HG03108 (cell line): Measurements from ENCODE around the gene WNK4.

ENCODE experiments used
- ATAC-seq: cut with Tn5 transposase; IDR thresholded peaks from one replicate; pipeline ENCODE4 v1.9.1; 2021; ENCODE audit warnings: moderate library complexity; ENCODE audit not compliant: unreplicated experiment

The WNK4 gene

DNA sequence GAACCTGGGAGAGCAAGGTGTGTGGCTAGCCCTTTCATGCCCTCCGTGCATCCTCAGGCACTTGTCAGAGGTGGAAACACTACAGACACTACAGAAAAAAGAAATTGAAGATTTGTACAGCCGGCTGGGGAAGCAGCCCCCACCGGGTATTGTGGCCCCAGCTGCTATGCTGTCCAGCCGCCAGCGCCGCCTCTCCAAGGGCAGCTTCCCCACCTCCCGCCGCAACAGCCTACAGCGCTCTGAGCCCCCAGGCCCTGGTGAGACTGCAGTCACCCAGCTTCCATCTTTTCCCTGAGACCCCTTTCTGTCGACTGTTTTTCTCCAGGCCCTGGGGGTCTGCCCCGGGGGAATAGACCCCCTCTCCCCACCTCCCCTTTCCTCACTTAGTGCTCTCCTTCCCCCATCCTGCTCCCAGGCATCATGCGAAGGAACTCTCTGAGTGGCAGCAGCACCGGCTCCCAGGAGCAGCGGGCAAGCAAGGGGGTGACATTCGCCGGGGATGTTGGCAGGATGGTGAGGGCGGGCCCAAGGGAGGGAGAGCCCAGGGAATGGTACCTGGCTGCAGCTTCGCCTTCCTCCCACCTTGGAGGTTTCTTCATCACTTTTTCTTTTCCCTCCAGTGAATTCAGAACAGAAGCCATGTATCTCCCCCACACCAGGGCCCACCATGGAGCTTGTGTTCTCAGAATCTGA lies 15.8 kb downstream of the WNK4 start:
- ATAC-seq, result no peak

DNA sequence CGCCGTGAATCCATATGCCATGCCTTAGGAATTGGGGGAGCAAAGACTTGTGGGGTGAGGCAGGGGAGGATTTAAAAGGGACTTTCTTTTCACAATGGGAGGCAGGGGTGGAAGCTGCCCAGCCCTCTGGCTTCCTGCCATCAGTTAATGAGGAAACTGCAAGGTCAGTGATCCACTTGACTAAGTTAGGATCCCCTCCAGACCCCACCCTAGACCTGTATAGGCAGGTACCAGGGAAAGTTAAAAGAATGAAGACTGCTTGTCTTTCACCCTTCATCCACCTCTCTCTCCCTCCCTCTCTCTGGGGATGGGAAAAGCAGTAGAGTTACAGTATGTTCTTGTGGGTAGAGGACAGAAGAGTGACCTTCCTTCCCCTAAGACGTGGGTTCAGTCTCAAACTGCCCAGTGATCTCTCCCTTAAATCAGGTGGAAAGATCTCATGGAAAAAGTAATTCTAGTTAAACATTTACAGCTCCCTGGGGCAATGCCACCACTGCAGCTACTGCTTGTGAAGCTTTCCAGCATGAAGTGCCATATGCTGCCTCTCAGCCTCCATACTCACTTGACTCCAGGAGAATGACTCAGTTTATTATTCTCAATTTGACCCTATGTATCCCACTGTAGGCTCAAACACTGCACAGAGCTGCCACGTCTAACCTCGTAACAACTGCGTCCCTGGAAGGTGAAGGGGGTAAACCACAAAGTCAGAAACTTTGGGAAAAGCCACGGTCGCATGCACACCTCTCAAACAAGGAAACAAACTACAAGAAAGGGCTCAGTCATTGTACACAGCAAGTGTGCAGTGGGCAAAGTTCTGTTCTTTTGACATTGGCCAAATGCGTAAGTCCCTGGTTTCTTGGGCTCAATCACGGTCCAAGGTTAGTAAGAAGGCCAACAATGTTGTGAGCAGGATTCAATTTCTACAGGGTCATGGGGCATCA lies 16.9 kb downstream of the WNK4 start:
- ATAC-seq, result no peak

DNA sequence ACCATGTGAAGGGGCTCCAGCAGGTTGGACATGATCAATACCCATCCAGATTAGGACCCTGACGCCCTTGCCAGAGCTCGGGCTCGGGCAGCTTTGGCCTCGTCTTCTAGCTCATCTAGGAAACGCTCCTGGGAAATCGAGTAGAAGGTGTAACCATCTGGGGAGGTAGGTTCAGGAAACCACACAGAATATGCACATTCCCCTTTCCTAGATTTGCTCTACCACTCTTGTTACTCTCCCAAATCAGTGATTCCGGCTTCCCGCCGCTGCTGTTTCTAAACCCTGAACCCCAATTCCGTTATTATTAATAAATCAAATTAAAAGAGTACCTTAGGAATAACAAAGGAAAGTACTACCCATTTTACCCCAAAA lies 17.6 kb downstream of the WNK4 start:
- no peak for ATAC-seq

DNA sequence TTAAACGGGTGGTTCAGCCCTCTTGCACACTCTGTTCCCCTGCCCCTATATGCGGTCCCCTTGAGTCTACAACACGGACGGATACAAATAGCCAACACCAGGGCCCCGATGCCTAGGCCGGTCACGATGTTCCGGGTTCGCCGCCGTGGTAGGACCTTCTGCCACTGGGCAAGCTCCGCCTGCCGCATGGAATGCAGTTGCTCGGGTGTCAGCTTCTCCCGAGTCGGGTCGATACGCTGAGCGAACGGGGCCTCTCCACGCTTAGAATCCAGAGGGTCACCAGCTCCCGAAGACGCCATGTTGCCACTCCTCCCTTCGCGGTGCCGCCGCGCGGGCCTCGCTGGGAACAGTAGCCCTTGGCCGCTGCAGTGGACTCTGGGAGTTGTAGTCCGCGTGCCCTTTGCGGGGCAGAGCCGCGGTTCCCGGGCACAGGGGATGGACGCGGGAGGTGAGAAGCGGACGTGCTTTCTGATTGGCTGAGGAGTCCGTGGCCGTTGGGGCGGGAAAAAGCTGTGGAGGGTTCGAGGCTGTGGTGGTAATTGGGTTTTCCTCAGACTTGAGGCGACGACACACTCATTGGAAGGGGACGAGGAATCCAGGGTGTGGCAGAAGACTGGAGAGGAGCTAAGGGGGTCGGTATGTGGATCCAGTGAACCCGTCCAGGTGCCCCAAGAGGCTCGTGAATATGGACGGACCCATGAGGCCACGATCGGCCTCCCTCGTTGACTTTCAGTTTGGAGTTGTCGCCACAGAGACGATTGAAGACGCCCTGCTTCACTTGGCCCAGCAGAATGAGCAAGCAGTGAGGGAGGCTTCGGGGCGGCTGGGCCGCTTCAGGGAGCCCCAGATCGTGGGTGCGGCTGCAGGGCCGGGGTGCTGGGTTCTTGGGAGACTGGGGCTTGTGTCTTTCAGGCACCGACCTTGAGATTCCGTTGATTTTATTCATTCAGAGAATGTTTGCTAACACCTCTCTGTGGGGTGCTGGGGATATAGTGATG lies 18.3 kb downstream of the WNK4 start, which contains the start of the genes CNTD1 and COA3:
CNTD1 (plus strand) TSS at position 479 of the 998 bp plus-strand sequence; CDS start at position 686, 207 bp downstream.
COA3 (minus strand) TSS at position 322 of the 998 bp plus-strand sequence; CDS start at position 299, 23 bp downstream.
- ATAC-seq, result no peak

DNA sequence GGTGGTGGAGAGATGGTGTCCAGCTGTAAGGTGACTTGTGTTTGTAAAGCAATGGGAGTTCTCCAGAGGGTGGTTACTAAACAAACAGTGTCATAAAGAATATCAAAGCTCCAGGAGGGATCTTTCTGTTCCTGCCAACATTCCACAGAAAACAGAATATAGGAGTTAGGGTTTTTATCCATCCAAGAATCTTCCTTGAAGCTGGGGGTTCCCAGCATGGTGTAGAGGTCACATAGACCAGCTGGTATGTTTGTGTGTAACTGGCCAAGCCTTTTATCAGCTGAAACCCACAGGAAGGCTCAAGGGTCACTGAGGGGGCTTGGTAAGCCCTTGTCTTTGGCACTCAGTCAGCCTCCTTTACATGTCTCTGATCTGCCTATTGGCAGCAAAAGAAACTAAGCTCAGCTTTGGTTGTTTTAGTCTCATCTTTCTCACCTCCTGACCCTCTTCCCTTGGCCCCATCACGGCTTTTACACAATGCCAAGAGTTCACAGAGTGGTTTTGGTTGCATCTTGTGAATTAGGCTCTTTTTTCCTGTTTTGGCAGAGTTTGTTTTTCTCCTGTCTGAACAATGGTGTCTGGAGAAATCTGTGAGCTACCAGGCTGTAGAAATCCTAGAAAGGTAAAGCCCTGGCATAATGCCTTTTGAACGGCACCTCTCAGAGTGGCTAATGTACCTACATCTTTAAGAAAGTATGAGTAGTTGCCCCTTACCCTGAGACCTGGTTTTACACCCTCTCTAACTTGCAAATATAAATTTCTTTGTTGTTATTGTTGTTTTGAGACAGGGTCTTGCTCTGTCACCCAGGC lies 22.9 kb downstream of the WNK4 start:
- ATAC-seq, result no peak

DNA sequence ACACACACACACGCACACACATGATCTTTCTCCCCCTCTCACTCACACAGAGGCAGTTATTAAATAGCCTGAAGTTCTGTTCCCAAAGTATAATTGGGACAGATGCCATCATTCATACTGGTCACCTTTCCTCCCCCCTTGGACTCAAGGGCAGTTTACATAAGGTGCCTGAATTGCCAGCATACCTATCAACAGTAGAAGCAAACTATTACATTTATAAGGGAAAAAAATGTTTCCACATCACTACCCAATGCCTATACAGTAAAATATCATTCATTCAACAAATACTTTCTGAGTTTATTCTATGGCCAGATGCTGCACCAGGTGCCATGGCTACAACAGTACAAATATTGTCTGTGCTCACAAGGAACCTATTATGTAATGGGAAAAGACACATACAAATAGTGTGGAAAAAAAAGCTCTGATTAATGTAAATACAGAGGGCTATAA lies 24.5 kb downstream of the WNK4 start:
- no peak for ATAC-seq

DNA sequence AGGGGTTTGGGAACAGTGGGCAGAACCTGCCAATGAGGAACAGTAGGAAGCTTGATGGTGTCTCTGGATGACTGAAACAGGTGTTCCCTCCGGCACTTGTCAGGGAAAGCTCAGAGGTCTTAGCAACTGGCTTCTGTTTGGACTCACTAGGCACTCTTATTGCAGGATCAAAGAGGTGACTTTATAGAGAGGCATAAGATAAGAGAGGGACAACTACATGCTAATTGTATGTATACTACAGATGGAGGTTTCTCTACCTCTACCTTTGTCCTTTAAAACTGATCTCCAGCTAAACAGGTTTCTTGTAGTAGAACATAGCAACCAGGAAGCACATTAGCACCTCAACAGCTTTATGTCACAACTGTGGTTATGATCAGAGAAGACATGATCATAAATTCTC lies 25.8 kb downstream of the WNK4 start:
- ATAC-seq, result no peak

DNA sequence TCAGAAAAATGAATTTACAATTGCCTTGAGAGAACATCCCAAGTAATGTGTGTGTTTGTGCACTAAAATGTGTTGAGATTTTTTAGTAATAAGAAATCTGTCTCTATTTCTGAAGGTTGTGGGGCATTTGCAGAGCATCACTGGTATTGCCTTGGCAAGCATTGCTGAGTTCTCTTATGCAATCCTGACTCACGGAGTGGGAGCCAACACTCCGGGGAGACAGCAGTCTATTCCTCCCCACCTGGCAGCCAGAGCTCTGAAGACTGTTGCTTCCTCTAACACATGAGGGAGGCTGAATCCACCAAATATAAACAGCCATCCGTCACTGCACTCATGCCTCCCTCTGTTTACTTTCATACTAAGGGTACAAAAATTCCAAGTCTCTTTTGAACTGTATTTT lies 28.8 kb downstream of the WNK4 start:
- no peak for ATAC-seq

DNA sequence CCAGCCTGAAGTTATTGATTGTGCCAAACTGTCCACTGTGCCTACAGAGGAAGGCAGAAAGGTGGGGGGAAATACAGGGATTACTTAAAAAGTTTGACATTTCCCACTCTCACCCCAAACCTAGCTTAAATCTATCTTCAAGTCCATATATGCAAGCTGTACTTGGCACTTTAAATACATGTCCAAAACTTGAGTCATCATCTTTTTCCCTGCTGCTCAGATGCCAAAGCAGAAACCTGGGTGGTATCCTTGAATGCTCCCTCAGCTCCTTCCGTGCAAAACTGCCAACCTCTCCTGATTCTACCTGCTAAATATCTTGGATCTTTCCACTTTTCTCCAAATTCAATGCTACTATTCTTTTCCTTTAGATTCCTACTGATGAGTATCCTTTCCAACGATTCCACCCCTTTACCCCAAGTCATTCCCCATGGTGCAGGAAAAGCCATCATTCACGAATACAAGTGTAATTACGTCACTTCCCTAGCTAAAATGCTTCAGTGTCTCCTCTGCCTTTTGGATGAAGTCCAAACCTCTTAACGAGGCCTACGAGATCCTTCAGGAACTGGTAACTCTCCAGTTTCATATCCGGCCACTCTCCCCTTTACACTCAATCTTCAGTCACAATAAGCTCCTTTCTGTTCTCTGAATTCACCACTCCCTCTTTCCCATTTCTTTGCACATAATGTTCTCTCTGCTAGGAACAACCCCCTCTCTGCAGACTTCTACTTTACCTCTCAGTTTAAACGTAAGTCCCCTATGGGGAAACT lies 34.4 kb downstream of the WNK4 start:
- no peak for ATAC-seq

DNA sequence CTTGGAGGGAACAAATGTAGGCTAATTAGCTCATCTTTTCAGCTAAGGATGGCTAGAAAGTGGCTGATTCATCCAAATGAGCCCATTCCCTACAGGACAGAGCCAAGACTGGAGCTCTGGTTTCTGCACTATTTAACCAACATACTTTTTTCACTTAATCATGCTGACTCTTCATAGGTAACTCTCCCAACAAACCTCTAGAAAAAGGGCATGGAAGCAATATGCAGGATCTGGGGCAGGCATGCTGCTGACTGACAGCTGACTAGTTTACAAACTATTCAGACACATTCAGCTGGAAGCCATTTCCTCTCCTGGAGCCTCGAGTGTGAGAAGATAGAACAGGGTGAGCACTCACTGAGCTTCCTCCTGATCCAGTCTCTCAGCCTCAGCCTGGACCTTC lies 37.5 kb downstream of the WNK4 start:
- ATAC-seq, result no peak

DNA sequence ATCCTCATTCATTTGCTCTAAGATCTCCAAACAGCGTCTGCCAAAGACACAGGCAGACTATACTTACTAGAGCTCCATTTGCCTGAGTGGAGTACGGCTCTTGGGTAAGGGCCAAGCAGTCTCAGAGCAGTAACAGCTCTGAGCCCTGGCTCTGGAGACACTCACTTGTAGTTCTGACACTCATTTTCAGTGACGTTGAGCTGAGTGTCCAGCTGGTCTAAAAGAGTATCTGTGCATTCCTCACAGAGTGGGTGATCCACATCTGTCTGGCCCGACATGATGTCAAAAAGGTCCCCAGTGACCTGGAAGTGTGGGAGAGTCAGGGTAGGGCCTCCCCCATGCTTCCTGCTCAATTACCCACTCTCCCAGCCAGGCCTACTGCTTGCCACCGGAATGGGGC lies 38.0 kb downstream of the WNK4 start:
- no peak for ATAC-seq

DNA sequence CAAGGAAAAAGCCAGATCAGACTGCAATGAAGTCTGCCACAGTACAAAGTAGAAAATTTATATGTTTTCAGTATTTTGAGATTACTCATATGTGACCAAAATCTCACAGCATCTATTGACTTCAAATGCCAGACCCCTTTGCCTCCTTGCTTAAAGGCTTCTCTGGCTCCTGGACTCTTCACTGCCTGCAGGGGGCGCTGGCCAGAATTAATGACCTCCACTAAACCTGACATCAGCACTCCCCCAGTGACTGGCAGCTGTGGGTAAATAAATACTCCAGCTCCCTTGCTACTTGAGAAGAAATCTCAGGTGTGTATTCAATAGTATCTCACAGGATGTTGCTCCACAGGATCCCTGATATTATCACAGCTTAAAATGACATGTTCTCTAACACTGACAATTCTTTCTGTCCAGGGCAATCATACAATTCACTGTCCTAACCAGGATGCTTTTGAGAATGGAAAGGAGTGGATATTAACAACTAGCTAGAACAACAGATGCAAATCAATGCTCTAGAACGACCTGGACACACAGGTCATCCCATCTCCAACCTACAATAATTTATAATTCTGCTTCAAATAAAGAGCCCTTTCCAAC lies 39.6 kb downstream of the WNK4 start:
- no peak for ATAC-seq

DNA sequence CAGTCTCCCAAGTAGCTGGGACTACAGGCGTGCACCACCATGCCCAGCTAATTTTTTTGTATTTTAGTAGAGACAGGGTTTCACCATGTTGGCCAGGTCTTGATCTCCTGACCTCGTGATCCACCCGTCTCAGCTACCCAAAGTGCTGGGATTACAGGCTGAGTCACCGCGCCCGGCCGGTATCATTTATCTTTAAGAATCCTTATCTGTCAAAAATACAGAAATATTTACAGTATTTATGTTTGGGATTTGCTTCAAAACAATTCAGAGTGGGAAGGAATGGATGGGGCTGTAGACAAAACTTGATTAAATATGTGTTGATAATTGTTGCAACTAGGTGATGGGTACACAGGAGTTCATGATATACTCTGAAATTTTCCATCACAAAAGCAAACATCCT lies 40.8 kb downstream of the WNK4 start:
- no peak for ATAC-seq

DNA sequence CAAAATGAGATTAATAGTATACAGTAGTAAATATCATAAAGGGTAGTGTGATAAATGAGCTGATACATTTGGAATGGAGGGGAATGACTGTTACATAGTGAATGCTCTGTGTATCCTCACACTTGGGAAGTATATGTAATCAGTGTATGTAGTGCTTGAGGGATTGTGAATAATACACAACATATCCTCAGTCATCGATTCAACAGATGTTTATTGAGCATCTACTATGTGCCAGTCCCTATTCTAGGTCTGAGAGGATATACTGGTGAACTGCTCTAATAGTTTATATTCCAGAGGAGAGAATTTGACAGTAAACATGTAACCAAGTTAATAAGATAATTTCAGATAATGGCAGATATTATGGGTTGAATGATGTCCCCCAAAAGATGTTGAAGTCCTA lies 47.1 kb downstream of the WNK4 start:
- ATAC-seq, result no peak

DNA sequence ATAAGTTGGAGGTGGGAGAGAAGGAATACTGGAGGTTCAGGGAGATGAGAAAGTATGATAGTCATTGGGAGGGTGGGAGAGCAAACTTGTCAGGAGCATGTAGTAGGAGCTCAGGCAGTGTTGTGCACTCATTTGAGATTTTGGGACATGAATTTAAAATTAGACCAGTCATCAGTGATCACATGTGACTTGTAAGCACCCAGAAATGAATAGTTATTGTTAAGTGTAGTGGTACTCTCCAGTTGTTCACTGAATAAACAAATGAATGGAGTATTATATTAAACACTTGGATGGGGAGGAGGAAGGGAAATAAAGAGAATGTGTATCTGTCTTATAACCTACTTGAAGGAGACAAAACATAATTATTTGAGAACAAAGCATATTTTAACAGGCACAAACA lies 50.6 kb downstream of the WNK4 start:
- no peak for ATAC-seq

DNA sequence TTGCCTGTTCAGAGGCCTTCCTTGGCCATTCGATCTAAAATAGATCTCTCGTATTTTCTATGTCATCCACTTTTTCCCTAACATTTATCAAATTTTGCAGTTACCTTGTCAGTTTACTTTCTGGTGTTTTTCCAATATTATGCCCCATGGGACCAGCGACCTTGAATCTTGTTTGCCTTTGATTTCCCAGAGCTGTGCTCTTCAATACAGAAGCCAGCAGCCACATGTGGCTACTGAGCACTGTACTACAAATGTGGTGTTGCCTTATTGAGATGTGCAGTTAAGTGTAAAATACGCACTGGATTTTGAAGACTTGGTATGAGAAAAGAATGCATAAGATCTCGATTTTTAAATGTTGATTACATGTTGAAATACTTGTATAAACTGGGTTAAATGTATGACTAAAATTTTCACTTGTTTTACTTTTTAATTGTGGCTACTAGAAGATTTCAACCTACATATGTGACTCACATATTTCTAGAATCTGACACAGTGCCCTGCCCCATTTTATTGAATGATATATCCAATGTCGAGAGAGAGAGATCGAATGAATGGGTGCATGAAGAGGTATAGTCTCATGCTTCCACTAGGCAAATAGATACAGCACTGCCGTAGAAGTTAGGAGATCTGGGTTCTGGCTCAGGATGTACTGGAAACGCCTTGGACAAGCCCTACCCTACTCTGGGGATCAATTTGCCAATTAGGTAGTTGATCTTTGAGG lies 52.0 kb downstream of the WNK4 start:
- ATAC-seq, result no peak

DNA sequence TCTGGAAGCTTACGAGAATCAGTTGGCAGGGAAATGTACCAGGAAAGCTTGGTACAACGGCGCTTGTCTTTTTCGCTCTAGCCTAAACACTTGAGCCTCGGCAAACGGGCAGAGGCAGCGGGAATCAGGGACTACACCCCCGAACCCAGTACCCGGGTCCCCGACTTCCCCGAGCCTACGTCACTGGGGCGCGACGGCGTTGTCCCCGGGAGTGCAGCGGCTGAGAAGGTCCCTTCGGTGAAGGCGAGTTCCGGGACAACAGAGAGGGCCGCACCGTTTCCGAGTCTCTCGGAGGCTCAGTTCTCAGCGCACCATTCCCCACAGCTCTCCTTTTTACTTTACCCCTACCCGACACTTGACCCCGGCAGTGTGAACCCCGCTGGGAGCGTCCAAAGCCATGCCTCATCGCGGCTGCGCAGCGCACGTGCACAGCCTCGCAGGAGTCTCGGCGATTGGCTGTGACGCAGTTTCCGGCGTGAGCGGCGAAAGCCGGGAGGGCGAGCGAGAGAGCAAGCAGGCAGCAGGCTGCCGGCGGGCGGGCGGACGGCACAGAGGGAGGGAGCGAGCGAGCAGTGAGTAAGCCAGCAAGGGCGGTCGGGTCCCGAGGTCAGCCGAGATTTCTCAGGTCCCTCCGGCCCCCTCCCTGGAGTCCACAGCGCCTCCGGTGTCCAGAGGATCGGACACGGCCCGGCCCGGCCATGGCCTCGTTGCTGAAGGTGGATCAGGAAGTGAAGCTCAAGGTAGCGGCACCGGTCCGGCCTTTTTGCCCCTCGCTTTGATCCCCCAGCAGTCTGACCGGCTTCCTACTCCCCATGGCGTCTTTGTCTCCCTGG lies 52.7 kb downstream of the WNK4 start, which contains the start of gene PSME3:
PSME3 (plus strand) TSS at position 464 of the 833 bp plus-strand sequence; CDS start at position 699, 235 bp downstream.
- peak; percentile 77 for ATAC-seq
